Measurements from ENCODE around the gene DSE. TPM values are rescaled to one million over a fixed set of nuclear protein-coding genes. Genes with fewer than 3 reads are reported as not detected.

The DSE gene
- total RNA-seq, 1 experiment from 2014 or later, result 43.3 TPM

GRCh38 chr6:116433206-116433712 is 62.5 kb downstream of the DSE start:
- H3K9me3 ChIP-seq (ENCODE audit: insufficient read depth, low read depth), result no peaks in the 10 kb centered on the region
- no peaks in the 10 kb centered on the region for H4K20me1 ChIP-seq (ENCODE audit: insufficient read depth)
- no peaks in the 10 kb centered on the region for H3K36me3 ChIP-seq (ENCODE audit: low read depth)
- no peaks in the 10 kb centered on the region for H3K4me1 ChIP-seq (replicated peaks; ENCODE audit: insufficient read depth)
- TF ChIP-seq, protein P1, sequence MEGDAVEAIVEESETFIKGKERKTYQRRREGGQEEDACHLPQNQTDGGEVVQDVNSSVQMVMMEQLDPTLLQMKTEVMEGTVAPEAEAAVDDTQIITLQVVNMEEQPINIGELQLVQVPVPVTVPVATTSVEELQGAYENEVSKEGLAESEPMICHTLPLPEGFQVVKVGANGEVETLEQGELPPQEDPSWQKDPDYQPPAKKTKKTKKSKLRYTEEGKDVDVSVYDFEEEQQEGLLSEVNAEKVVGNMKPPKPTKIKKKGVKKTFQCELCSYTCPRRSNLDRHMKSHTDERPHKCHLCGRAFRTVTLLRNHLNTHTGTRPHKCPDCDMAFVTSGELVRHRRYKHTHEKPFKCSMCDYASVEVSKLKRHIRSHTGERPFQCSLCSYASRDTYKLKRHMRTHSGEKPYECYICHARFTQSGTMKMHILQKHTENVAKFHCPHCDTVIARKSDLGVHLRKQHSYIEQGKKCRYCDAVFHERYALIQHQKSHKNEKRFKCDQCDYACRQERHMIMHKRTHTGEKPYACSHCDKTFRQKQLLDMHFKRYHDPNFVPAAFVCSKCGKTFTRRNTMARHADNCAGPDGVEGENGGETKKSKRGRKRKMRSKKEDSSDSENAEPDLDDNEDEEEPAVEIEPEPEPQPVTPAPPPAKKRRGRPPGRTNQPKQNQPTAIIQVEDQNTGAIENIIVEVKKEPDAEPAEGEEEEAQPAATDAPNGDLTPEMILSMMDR (conservative IDR thresholded peaks at IDR 0.05), result no peak
- TF ChIP-seq EZH2 (IDR thresholded peaks at IDR 0.05; ENCODE audit: low read depth), result no peak
- no peaks in the 10 kb centered on the region for H3K79me2 ChIP-seq (ENCODE audit: low read depth)
- no TSS peak for BruUV-seq (replicated peaks)
- POLR2A ChIA-PET (ENCODE audit: unreplicated experiment), result no interaction called here
- no peak overlapping the region for H3K4me3 ChIP-seq
- H3F3A ChIP-seq (ENCODE audit: insufficient read depth, low read depth), result no peaks in the 10 kb centered on the region
- no peak overlapping the region for H3K4me2 ChIP-seq
- H2AFZ ChIP-seq, result no peak overlapping the region
- intact Hi-C loops (cut with micrococcal nuclease; ENCODE audit: unreplicated experiment), result no loop called here
- CTCF ChIA-PET, result no interaction called here
- H3K27ac ChIP-seq, result no peak overlapping the region
- DNase-seq, result no peak
- no peaks in the 10 kb centered on the region for H3K27me3 ChIP-seq (ENCODE audit: insufficient read depth, low read depth)
- no peaks in the 10 kb centered on the region for H3K9me2 ChIP-seq (ENCODE audit: insufficient read depth)

DNA sequence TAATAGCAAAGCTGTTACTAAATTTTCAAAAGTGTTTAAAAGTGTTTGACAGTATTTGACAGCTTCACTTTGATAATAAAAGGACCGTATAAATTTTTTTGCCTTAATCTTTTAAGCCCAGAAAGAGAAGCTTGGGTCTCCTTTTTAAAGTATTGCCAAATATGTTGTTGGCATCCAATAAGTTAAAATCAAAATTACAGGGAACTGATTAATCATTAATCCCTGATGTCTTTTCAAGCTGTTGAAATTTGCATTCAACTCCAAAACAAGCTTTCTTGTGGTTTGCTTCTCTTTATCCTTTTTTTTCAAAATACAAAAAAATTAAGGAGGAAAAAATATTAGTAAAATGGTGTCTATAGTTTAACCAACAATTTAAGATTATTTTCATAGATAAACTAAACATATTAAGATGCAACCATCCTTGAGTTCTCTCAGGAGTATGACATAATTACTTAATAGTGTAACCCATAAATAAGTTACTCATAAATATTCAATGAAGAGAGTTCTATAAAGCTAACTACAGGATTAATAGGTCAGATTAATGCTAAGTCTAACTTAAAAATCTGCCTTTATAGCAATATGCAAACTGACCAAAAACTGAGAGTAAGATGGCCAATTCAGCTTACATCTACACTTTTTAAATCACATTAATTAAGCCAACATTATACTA is 63.4 kb downstream of the DSE start:
- no TSS peak for BruUV-seq (replicated peaks)
- intact Hi-C loops (cut with micrococcal nuclease; ENCODE audit: unreplicated experiment), result no loop called here
- no peaks in the 10 kb centered on the region for H3K9me3 ChIP-seq (ENCODE audit: insufficient read depth, low read depth)
- no peaks in the 10 kb centered on the region for H3K4me1 ChIP-seq (replicated peaks; ENCODE audit: insufficient read depth)
- H3K79me2 ChIP-seq (ENCODE audit: low read depth), result no peaks in the 10 kb centered on the region
- CTCF ChIA-PET, result no interaction called here
- no peak overlapping the region for H2AFZ ChIP-seq
- no peak for TF ChIP-seq EZH2 (IDR thresholded peaks at IDR 0.05; ENCODE audit: low read depth)
- TF ChIP-seq, protein P1 (conservative IDR thresholded peaks at IDR 0.05), result no peak
- H3K27ac ChIP-seq, result no peak overlapping the region
- POLR2A ChIA-PET (ENCODE audit: unreplicated experiment), result interaction anchor here (0.7 kb wide), 1 partner anchor 111 kb away, joined by 6 read pairs; no protein-coding TSS in a partner anchor
- no peak overlapping the region for H3K4me3 ChIP-seq
- H4K20me1 ChIP-seq (ENCODE audit: insufficient read depth), result no peaks in the 10 kb centered on the region
- H3K27me3 ChIP-seq (ENCODE audit: insufficient read depth, low read depth), result no peaks in the 10 kb centered on the region
- no peak for DNase-seq
- no peaks in the 10 kb centered on the region for H3K36me3 ChIP-seq (ENCODE audit: low read depth)
- no peak overlapping the region for H3K4me2 ChIP-seq
- H3F3A ChIP-seq (ENCODE audit: insufficient read depth, low read depth), result no peaks in the 10 kb centered on the region
- no peaks in the 10 kb centered on the region for H3K9me2 ChIP-seq (ENCODE audit: insufficient read depth)

- H3K9me3 ChIP-seq (ENCODE audit: insufficient read depth, low read depth), result no peaks in the 10 kb centered on the region
- no peaks in the 10 kb centered on the region for H3K36me3 ChIP-seq (ENCODE audit: low read depth)
- no peak for DNase-seq
- no peaks in the 10 kb centered on the region for H3K9me2 ChIP-seq (ENCODE audit: insufficient read depth)
- no peak overlapping the region for H3K4me3 ChIP-seq
- no peaks in the 10 kb centered on the region for H3K79me2 ChIP-seq (ENCODE audit: low read depth)
- H2AFZ ChIP-seq, result no peak overlapping the region
- no peak overlapping the region for H3K4me2 ChIP-seq
- H3K27ac ChIP-seq, result no peak overlapping the region
- ChIA-PET CTCF (no interaction called here), POLR2A (ENCODE audit: unreplicated experiment) (no interaction called here)
- no peaks in the 10 kb centered on the region for H3K27me3 ChIP-seq (ENCODE audit: insufficient read depth, low read depth)
- H3K4me1 ChIP-seq (replicated peaks; ENCODE audit: insufficient read depth), result no peaks in the 10 kb centered on the region
- intact Hi-C loops (cut with micrococcal nuclease; ENCODE audit: unreplicated experiment), result no loop called here
- TF ChIP-seq, protein P1 (conservative IDR thresholded peaks at IDR 0.05), result no peak
- no peak for TF ChIP-seq EZH2 (IDR thresholded peaks at IDR 0.05; ENCODE audit: low read depth)
- no TSS peak for BruUV-seq (replicated peaks)
- no peaks in the 10 kb centered on the region for H4K20me1 ChIP-seq (ENCODE audit: insufficient read depth)
- no peaks in the 10 kb centered on the region for H3F3A ChIP-seq (ENCODE audit: insufficient read depth, low read depth)
Measured at GRCh38 chr6:116436586-116436985, 65.8 kb downstream of the DSE start.

All from PC-9 (cell line).